SIG-M5 (cell line): Measurements from ENCODE around the gene CCDC57.

Source experiments
- DNase-seq: peaks from one replicate; lab custom pipeline; 2025; lab: John Stamatoyannopoulos, UW

Gene CCDC57

DNA sequence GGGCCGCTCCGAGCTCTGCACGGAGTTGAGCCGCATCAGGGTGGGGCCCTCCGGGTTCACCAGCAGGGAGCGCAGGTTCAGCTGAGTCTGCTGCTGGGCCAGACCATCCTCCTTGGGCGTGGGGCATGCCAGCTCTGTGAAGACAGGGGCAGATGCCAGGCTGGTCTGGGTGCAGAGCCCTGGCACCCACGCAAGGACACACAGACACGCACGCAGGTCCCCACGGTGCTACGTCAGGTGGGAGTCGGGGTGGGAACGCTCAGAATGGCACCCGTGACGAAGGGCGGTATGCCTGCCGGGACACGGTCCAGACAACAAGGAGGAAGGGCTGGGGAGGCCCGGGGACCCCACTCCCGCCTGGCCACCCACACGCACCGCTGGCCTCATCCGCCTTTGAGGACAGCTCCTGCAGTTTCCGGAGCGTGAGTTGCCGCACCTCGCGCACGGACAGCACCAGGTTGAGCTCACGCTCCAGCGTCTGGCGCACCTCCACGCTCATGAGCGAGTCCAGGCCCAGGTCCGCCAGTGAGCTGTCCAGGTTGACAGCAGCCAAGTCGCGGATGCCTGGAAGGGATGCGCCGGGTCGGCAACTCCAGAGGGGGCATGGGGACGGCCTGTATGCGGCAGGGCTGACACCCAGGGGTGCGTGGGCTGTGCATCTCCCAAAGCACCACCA lies 131.7 kb downstream of the CCDC57 start:
- no peak for DNase-seq

GRCh38 chr17:82080048-82080788 lies 132.4 kb downstream of the CCDC57 start:
- no peak for DNase-seq

DNA sequence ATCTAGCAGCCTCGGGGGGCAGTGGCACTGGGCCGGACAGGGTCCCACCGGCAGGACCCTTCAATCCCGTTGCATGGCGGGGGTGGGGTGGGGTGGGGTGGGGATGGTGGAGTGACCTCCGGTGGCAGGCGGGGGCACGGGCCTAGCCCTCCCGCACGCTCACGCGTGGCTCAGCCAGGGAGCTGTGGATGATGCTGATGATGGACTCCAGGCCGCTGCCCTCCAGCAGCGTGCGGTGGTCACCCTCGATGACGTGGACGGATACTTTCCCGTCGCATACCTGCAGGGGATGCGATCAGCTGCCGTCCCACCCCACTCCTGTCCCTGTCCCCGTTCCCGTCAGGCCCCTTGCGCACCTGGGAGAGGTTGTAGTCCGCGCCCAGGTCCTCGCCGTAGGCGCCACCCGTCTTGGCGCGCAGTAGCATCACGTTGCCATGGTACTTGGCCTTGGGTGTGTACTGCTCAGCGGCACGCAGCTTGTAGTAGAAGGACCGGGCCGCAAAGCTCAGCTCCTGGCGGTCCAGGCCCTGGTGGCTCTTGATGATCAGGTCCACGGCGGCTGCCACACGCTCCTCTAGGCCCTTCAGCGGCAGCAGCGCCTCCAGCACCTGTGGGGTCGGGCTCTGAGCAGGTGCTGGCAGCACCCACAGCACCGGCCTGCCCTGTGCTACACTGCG lies 133.5 kb downstream of the CCDC57 start:
- no peak for DNase-seq

DNA sequence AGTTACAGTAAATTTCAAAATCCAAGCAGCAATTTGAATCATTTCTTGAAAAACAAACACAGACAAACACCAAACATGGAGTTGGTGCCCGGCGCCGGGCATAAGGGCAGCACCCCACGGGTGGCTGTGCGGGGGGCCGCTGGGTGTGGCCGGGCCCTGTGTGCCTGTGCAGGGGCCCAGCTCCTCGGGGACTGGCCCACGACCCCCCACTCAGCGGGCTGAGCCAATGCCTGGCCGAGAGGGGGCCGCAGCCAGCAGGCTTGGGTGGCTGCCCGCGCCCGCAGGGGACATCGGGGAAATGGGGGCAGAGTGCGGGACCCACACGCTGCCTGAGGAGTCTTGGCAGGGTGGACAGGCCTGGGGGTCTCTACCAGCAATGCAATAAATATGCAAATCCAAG lies 134.2 kb downstream of the CCDC57 start:
- DNase-seq: no peak

DNA sequence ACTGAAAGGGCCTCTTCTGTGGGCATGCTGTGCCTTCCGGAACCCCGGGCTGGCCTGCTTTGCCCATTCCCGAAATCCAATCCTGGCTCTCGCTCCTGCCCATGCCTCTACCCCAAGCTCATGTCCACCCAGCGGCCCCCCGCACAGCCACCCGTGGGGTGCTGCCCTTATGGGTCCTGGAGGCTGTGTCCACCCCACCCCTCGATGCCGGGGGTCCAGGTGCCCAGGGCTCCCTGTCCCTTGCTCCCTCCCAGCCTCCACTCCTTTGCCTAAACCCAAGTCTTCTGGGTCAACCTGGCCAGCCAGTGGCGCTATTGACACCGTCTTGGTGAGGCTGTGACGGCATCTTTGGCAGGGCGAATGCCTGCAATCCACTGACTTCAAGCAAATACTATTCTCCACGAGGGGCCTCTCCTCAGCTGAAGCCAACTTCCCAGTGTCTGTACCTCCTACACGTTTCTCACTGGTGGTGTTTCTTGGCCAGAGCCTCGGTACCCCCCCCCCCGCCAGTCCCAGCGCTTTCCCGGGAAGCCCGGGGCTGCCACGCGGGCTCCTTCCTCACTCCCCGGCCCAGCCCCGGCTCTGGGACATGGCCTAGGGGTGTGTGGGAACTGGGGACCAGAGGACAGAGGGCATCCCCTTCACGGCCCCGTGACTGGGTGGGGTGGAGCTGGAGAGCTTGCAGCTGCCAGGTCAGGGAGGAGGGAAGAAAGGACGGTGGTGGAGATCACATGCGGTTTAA lies 134.9 kb downstream of the CCDC57 start:
- DNase-seq: no peak

- no peak for DNase-seq
Observed at GRCh38 chr17:82076785-82077591, 135.7 kb downstream of the CCDC57 start.

- no peak for DNase-seq
Observed at GRCh38 chr17:82076018-82076784, 136.4 kb downstream of the CCDC57 start.

- no peak for DNase-seq
Observed at GRCh38 chr17:82073446-82073845, 139.2 kb downstream of the CCDC57 start.

GRCh38 chr17:82072827-82073226 lies 139.8 kb downstream of the CCDC57 start:
- DNase-seq: no peak

DNA sequence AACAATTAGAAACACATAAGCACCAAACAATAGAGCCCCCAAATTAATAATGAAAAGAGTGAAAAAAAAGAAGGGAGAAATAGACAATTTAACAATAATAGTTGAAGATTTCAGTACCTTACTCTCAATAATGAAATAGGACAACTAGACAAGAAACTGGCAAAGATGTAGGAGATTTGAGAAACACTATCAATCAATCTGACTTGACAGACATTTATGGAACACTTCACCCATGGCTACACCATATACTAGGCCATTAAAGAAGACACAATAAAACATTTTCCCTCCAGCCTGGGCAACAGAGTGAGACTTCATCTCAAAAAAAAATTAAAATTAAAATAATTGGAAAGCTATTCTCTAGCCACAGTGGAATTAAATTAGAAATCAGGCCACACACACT lies 142.0 kb downstream of the CCDC57 start:
- DNase-seq: no peak

- DNase-seq: no peak
Observed at GRCh38 chr17:82065638-82066303, 146.9 kb downstream of the CCDC57 start, which contains the start of gene DUS1L. DUS1L (minus strand) TSS chr17:82065804; CDS start chr17:82065059, 745 bp downstream.

DNA sequence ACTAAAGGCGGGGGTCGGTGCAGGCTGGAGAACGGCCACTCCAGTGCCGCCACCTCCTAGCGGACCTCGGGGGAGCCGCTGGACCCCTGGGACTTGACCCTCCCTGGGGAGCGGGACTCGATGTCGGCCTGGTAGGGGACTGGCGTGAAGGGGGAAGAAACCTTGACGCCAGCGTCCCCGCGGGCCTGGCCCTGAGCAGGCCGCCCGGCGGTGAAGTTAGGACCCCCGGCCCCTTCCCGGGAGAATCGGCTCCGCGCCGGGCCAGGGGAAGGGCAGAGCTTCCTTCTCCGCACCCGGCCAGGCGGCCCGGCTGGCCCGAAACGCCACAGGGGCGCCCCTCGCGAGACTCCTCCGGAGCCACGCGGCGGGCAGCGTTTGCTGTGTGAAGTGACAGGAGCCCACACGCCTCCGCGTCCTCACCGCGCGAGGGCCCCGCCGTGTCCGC lies 147.4 kb downstream of the CCDC57 start:
- no peak for DNase-seq

DNA sequence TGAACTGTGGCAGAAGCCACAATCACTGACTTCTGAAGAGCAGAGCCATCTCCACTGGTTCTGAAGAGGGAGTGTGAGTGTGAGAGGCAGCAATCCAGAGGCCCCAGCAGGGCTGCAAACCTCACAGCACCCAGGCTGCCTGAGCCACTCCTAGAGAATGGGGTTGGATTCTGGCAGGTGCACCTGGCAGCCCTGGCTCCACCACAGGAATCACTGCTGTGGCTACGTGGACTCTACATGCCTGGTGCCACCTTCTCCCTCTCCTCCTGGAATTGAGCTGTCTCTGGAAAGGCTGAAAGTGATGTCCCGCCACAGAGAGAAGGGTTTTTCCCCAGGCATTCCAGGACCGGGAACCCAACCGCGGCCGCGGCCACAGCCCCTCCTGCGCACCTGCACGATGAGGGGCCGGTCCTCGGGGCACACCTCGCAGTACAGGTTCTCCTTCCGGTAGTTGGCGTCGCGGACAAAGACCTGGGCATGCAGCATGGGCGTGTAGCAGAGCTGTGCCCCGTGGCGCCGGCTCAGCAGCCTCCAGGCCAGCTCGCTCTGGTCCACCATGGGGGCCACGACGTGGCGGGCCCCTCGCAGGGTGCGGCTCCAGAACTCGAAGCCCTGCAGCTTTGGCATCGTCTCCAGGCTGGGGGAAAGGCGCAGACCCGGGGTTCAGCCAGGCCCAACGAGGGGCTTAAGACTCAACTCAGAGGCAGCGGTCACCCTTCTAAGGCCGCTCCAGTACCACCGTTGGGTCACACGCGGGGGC lies 148.0 kb downstream of the CCDC57 start:
- DNase-seq: no peak

GRCh38 chr17:82063424-82064415 lies 148.9 kb downstream of the CCDC57 start:
- DNase-seq: no peak

- DNase-seq: no peak
Observed at GRCh38 chr17:82062984-82063368, 149.7 kb downstream of the CCDC57 start.

GRCh38 chr17:82062076-82062983 lies 150.3 kb downstream of the CCDC57 start:
- DNase-seq: no peak
